ENCODE results near the gene HEATR5A.
"Not testable (repeated sequence)": the region's sequence is repeated elsewhere in the genome, so short reads cannot be mapped to it uniquely, and the experiment has no call there.

HEATR5A gene

GRCh38 chr14:31255918-31256317 is 164.4 kb downstream of the HEATR5A start:
- DNase-seq: not testable (repeated sequence)

DNA sequence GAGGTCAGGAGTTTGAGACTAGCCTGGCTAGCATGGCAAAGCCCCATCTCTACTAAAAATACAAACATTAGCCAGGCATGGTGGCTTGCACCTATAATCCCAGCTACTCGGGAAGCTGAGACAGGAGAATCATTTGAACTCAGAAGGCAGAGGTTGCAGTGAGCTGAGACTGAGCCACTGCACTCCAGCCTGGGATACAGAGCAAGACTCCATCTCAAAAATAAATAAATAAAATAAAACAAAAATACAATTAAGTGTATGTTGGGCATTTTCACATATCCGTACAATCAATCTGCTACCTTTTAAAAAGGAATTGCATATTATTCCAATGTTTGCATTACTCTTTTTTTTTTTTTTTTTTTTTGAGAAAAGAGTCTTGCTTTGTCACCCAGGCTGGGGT is 165.1 kb downstream of the HEATR5A start:
- DNase-seq: no peak

GRCh38 chr14:31253746-31254471 is 166.4 kb downstream of the HEATR5A start:
- no peak for DNase-seq

GRCh38 chr14:31252865-31253264 is 167.5 kb downstream of the HEATR5A start:
- DNase-seq: no peak

DNA sequence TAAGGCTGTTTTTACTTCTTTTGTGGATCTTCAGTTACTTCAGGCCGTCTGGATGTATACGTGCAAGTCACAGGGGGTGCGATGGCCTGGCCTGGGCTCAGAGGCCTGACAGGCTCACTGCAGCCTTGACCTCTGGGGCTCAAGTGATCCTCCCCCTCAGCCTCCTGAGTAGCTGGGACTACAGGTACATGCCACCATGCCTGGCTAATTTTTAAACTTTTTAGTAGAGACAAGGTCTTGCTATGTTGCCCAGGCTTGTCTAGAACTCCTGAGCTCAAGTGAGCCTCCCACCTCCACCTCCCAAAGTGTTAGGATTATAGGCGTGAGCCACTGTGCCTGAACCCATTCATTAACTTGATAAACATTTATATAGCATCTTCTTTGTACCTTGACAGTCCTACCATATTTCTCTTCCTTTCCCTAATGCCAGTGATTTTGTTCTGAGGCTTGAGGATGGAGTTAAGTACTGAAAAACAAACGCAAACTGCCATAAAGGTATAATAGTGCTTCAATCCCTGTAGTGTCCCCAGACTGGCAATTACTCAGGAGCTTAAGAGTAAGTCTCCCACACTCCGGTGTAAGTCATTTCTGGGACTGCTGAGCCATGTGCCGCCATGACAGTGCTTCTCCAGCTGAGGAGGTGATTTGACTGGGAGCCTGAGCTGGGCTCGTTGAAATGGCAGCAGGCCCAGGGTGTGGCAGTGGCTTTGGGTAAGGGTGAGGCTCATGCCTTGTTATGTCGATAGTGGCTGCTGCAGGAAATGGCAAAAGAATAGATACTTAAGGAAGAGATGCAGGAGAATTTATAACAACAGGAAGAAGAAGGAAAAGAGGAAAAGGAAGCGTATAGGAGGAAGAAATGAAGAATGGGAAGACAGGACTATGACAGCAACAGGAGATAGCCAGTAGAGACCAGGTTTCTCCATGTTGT is 169.1 kb downstream of the HEATR5A start:
- no peak for DNase-seq

- no peak for DNase-seq
Observed at GRCh38 chr14:31244626-31245025, 175.7 kb downstream of the HEATR5A start.

- DNase-seq: no peak
Observed at GRCh38 chr14:31243860-31244259, 176.5 kb downstream of the HEATR5A start.

GRCh38 chr14:31242161-31242940 is 178.0 kb downstream of the HEATR5A start:
- not testable (repeated sequence) for DNase-seq

Measured in NCI-H774 (cell line).